Nephron progenitor cell (in vitro differentiated cells): ENCODE measurements around the gene UQCRQ.

Experiments used
- DNase-seq: peaks from one replicate; pipeline ENCODE4 v3.0.0; 2021
- H3K27ac Mint-ChIP-seq: 2 replicates; pipeline ENCODE4 v1.8.0; 2021; ENCODE audit warnings: mild to moderate bottlenecking, moderate library complexity, mixed read lengths
- H3K27me3 Mint-ChIP-seq: 2 replicates; pipeline ENCODE4 v1.8.0; 2021; ENCODE audit warnings: mild to moderate bottlenecking, low read depth, mixed read lengths; ENCODE audit not compliant: poor library complexity
- H3K36me3 Mint-ChIP-seq: 2 replicates; pipeline ENCODE4 v1.8.0; 2021; ENCODE audit warnings: low read depth, mixed read lengths
- H3K4me1 Mint-ChIP-seq: 2 replicates; pipeline ENCODE4 v1.8.0; 2021; ENCODE audit warnings: mixed read lengths
- H3K4me3 Mint-ChIP-seq: 2 replicates; pipeline ENCODE4 v1.8.0; 2021; ENCODE audit warnings: mild to moderate bottlenecking, moderate library complexity, mixed read lengths
- H3K9me3 Mint-ChIP-seq: 2 replicates; pipeline ENCODE4 v1.8.0; 2021; ENCODE audit warnings: mild to moderate bottlenecking, moderate library complexity, mixed read lengths
- CTCF ChIP-seq: fragments of 200-600 bp; sonication (generic); IDR thresholded peaks from 2 replicates; pipeline ENCODE4 v1.5.0; 2021; ENCODE audit warnings: antibody characterized with exemption

The UQCRQ gene

GRCh38 chr5:132886064-132886823 lies 19.8 kb downstream of the UQCRQ start:
- H3K9me3 Mint-ChIP-seq = no peaks in the 10 kb centered on the region
- no peak for TF ChIP-seq CTCF
- H3K4me1 Mint-ChIP-seq = no peaks in the 10 kb centered on the region
- no peak overlapping the region for H3K4me3 Mint-ChIP-seq
- peaks cover 55% of the 10 kb centered on the region for H3K36me3 Mint-ChIP-seq
- no peak for DNase-seq
- no peaks in the 10 kb centered on the region for H3K27me3 Mint-ChIP-seq
- peak overlapping the region; percentile 67 for H3K27ac Mint-ChIP-seq

- Mint-ChIP-seq H3K27me3 (no peaks in the 10 kb centered on the region), H3K36me3 (peaks cover 56% of the 10 kb centered on the region)
Observed at GRCh38 chr5:132887283-132887682, 20.8 kb downstream of the UQCRQ start.

GRCh38 chr5:132889501-132889900 lies 23.1 kb downstream of the UQCRQ start:
- Mint-ChIP-seq H3K4me1 (no peaks in the 10 kb centered on the region), H3K27me3 (no peaks in the 10 kb centered on the region), H3K27ac (no peak overlapping the region), H3K4me3 (no peak overlapping the region), H3K36me3 (peaks cover 64% of the 10 kb centered on the region), H3K9me3 (no peaks in the 10 kb centered on the region)
- DNase-seq = no peak
- no peak for TF ChIP-seq CTCF

More at GRCh38 chr5:132887283-132887682, 20.8 kb downstream of the UQCRQ start:
- Mint-ChIP-seq H3K9me3 (no peaks in the 10 kb centered on the region), H3K4me1 (no peaks in the 10 kb centered on the region), H3K27ac (peak overlapping the region; percentile 10), H3K4me3 (no peak overlapping the region)
- DNase-seq = no peak
- TF ChIP-seq CTCF = no peak

GRCh38 chr5:132890817-132891216 lies 24.4 kb downstream of the UQCRQ start:
- no peaks in the 10 kb centered on the region for H3K27me3 Mint-ChIP-seq
- TF ChIP-seq CTCF = no peak
- H3K4me1 Mint-ChIP-seq = no peaks in the 10 kb centered on the region
- peaks cover 68% of the 10 kb centered on the region for H3K36me3 Mint-ChIP-seq
- H3K9me3 Mint-ChIP-seq = no peaks in the 10 kb centered on the region
- DNase-seq = no peak
- peak overlapping the region; percentile 48 for H3K27ac Mint-ChIP-seq
- no peak overlapping the region for H3K4me3 Mint-ChIP-seq

- Mint-ChIP-seq H3K9me3 (no peaks in the 10 kb centered on the region), H3K4me3 (no peak overlapping the region), H3K36me3 (peaks cover 77% of the 10 kb centered on the region), H3K27ac (peak overlapping the region; percentile 77), H3K4me1 (no peaks in the 10 kb centered on the region), H3K27me3 (no peaks in the 10 kb centered on the region)
- DNase-seq = no peak
- TF ChIP-seq CTCF = no peak
Observed at GRCh38 chr5:132895719-132896305, 29.4 kb downstream of the UQCRQ start.

- Mint-ChIP-seq H3K36me3 (peaks cover 80% of the 10 kb centered on the region), H3K4me1 (no peaks in the 10 kb centered on the region), H3K9me3 (no peaks in the 10 kb centered on the region), H3K27me3 (no peaks in the 10 kb centered on the region), H3K27ac (peak overlapping the region; percentile 77), H3K4me3 (no peak overlapping the region)
- no peak for DNase-seq
- TF ChIP-seq CTCF = no peak
Observed at GRCh38 chr5:132896685-132897084, 30.2 kb downstream of the UQCRQ start.
